HG03066 (cell line): Measurements from ENCODE around the gene UBC.

Source experiments
- ATAC-seq: cut with Tn5 transposase; IDR thresholded peaks from one replicate; pipeline ENCODE4 v1.9.1; 2021; ENCODE audit warnings: low read depth; ENCODE audit not compliant: unreplicated experiment

Gene UBC

DNA sequence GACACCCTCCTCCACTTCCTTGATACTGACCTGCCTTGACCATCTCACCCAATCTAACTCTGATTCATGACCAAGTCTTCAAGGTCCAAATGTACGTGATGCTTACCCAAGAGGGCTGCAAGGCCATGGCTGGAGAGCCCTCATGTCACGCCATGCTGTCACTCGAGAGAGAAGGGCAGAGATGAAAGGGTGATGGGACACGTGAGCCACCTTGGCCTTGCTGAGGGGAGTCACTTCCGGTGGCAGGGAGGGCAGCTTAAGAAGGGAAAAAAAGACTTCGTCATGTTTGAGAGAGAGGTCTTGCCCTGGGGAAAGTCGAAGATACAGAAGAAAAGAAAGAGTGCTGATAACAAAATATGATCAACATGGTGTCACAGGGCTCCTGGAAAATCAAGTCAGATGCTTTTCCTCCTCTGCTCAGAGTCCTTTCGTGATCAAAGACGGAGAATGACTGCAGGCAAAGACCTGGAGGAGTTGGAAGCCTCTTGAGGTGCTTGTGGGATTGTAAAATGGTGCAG is 47.5 kb downstream of the UBC start:
- ATAC-seq: no peak

DNA sequence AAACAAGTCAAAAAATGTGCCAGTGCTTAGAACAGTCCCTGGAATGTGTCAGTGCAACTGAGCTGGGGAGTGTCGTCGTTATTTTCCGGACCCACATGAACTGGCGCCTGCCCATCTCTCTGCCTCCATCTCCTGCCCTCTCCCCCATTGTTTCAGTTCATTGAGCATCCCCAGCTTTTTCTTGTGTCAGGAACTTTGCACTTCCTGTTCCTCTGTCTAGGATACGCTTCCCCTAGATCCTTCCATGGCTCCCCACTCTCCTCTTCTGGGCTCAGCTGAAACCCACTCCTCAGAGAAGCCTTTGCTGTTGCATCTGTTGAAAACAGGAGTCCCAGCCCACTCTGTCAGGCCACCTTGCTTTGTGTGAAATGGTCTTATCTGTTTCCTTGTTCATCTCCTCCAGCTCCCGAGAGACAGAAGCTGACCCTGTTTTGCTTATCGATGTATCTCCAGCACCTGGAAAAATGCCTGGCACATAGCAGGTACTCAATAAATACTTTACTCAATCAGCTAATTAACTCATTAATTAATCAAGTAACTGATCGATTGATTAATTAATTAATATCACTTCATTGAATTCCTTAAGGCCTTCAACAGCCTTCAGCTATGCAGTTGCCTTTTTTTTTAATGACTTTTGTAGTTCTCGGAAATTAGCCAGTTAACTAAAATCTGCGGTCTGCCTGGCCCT is 48.1 kb downstream of the UBC start:
- ATAC-seq: no peak

DNA sequence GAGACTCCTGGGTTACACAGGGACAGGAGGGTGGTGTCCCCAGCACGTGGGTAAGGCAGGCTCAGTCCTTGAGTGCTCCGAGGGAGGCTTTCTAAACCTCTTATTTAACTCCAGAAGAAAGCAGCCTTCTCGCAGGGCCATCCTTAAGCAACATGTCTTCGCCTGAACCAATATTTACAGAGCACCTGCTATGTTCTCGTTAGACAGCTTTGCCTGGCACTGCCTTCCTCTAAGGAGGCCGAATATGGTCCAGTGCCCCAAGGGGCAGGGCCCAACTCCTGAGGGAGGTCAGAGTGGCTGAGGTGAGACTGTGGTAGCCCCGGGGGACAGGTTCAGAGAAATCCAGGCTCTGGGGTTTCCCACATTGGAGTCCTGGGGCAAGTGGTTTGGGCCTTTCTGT is 48.7 kb downstream of the UBC start:
- no peak for ATAC-seq

DNA sequence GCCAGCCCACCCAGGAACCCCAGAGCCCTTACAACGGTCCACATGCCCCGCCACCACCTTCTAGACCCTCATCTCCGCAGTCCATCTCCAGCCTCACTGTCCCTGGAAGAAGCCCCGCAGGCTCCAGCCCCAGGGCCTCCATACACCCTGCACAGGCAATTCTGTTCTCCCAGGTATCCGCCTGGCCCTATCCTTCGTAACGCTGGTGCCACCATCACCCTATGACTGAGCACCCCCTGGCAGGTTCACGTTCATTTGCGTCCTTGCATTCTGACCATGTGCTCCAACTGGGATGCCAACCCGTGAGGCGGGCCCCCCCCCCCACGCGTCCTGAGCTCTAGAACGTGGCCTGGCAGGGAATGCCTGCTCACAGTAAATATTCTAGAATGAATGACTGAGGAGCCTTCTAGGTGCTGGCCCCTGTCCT is 50.1 kb downstream of the UBC start:
- ATAC-seq: no peak

DNA sequence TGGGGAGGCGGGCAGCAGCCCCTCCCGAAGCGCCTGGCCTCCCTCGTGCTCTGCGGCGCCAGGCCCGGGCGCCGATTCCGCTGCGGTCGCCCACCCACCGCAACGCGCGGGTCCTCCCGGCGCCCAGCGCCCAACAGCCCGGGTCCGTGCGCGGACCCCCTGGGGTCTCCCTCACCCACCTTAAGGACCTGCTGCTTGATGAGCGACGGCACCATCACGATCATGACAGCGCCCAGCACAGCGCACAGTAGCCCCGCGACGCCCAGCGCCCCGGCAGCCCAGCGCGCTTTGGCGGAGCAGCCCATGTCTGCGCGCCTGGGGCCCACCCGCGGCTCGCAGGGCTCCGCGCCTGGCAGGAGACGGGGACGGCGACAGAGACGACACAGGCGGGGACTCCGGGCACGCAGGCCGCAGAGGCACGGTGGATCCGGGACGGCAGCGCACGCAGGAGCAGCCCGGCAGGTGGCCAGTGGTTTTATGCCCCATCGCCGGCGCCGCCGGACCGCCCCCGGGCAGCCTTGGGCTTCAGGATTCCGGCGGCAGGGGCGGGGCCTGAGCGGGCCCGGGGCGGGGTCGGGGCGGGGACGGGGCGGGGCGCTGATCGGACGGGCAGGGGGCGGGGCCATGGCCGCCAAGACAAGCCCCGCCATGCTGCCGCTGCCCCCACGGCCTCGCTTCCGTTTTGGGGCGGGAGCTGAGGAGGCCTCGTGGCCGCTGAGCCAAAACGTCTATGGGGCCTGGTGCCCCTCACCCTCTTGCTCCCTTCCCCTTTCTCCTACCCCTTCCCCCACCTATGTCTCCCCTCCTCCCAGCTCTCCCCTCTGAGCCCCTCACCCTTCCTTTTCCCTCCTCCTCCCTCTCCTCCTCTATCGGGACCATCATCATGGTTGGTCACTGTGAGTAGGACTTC is 50.8 kb downstream of the UBC start, which contains the start of gene SCARB1:
SCARB1 (minus strand) TSS at position 449 of the 910 bp plus-strand sequence; CDS start at position 305, 144 bp downstream.
- peak; percentile 70 for ATAC-seq

DNA sequence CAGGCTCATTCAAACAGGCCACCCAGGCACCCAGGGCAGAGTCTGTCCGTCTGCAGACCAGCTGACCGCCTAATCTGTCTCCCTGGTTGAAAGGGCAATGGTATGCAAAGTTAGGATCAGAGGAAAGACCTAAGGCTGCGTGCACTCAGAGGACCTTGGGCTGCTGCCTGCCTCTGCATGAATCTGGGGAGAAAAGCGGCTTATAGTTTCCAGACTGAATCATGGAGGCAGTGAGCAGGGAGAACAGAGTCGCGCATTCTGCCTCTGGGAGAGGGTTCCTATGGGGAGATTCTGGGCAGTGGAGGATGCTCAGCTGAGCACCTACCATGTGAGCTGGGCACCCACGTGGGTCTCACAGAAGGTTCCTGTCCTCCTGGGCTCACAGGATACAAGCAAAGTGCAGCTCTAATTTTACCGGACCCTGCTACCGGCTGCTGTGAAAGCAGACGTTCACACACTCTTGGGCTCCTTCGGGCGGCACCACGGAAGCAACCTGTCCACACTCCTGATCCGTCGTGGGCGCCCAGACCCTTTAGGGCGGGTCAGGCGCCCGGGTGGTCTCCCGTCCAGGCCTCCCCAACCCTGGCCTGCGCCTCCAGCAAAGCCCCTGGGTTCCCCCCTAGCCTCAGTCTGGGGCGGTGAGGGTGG is 51.6 kb downstream of the UBC start:
- ATAC-seq: peak; percentile 33

DNA sequence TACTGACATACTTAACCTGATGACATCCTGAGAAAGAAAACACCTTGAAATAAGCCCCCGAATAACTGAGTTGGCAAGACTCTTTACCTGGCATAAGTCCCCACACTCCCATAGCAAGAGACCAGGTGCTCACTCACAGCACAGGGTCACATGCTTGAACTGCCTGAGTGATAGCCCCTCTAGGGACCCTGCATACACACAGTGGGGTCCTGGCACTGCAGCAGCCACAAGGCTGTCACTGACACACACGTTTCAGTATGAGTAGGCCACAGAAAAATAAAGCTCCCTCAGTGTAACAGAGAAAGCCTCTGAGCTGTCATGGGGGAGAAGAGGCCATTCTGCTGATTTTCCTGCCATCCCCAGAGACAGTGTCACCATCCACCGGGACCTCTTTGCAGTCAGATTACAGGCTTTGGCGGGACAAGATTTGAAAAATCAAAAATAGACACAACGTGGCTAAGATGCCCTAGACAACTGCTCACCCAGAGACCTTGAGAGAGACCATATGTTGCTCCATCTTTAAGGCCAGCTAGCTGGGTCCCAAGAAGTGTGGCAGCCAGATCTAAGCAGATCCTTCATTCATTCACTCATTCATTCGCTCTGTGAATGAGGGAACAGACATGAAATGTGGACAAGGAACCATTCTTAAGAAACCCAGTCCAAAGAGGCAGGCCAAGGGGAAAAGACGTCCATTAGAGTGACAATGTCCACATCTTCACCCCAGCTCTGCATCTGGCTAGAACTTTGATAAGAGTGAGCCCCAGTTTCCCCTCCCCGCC is 52.4 kb downstream of the UBC start:
- no peak for ATAC-seq
